Glutamatergic neuron (in vitro differentiated cells): ENCODE results near the gene CEP290. TPM values are rescaled to one million over a fixed set of nuclear protein-coding genes. Genes with fewer than 3 reads are reported as not detected.

Experiments
- DNase-seq: peaks from one replicate; pipeline ENCODE4 v3.0.0; 2022
- H3K27ac Mint-ChIP-seq: one replicate; pipeline ENCODE4 v1.8.0; 2020; ENCODE audit warnings: mild to moderate bottlenecking, mixed read lengths, inconsistent platforms; ENCODE audit not compliant: unreplicated experiment
- H3K27me3 Mint-ChIP-seq: one replicate; pipeline ENCODE4 v1.8.0; 2020; ENCODE audit warnings: mild to moderate bottlenecking, moderate library complexity, mixed read lengths, inconsistent platforms; ENCODE audit not compliant: unreplicated experiment
- H3K36me3 Mint-ChIP-seq: one replicate; pipeline ENCODE4 v1.8.0; 2020; ENCODE audit warnings: mild to moderate bottlenecking, mixed read lengths, inconsistent platforms; ENCODE audit not compliant: unreplicated experiment
- H3K4me1 Mint-ChIP-seq: one replicate; pipeline ENCODE4 v1.8.0; 2020; ENCODE audit warnings: mild to moderate bottlenecking, low read depth, mixed read lengths, inconsistent platforms; ENCODE audit not compliant: unreplicated experiment
- H3K4me3 Mint-ChIP-seq: one replicate; pipeline ENCODE4 v1.8.0; 2020; ENCODE audit warnings: mild to moderate bottlenecking, mixed read lengths, inconsistent platforms; ENCODE audit not compliant: unreplicated experiment
- H3K9me3 Mint-ChIP-seq: one replicate; pipeline ENCODE4 v1.8.0; 2020; ENCODE audit warnings: mild to moderate bottlenecking, moderate library complexity, mixed read lengths, inconsistent platforms; ENCODE audit not compliant: unreplicated experiment
- CTCF ChIP-seq: fragments of 200-600 bp; sonication (generic); IDR thresholded peaks from one replicate; pipeline ENCODE4 v1.5.0; 2021; ENCODE audit not compliant: partially characterized antibody, unreplicated experiment
- total RNA-seq: library from RNA; stranded (reverse); fragmentation: NEBNext Ultra II Directional; extraction: Animal tissue kit (Norgen Biotek cat#: 25700); gene quantifications from one replicate; pipeline ENCODE4 v1.2.1, GENCODE V29; 2021; ENCODE audit not compliant: unreplicated experiment

CEP290 gene
- total RNA-seq, 1 donor from 2014 or later = 24.1 TPM

DNA sequence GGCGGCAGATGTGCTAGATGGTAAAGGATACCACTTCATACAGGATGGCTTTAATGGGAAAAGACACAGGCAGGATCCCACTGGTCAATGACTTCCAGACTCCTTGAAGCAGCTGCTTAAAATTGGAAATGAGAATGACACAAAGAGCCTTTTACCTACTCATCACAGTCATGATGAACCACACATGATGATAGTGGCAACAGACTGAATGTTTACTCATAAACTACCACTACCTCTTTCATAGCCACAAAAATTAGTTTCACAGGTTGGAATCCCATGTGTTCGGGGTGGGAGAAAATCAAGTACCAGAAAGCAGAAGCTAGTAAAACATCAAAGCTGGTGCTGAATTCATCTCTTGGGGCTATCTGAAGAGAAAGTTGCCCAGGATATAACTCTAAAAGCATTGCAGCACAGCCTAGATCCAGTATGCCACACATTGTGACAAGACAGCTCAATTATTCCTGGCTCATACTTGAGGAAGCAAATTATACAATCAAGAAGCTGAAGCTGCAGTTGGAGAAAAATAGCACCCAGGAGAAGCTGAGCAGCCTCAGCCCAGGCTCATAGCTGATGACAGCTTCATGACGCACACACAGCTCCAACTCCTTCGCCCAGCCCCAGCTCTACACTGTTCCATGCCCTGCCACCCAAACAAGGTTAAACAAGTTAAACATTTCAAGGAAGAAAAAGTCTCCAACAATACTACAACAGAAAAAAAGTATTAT, 83.7 kb downstream of the CEP290 start:
- Mint-ChIP-seq H3K27me3 (no peaks in the 10 kb centered on the region), H3K4me1 (no peaks in the 10 kb centered on the region), H3K27ac (no peak overlapping the region), H3K4me3 (no peak overlapping the region), H3K9me3 (no peaks in the 10 kb centered on the region), H3K36me3 (no peaks in the 10 kb centered on the region)
- DNase-seq = no peak
- no peak for TF ChIP-seq CTCF

- Mint-ChIP-seq H3K36me3 (no peaks in the 10 kb centered on the region), H3K27ac (no peak overlapping the region), H3K4me3 (no peak overlapping the region), H3K27me3 (no peaks in the 10 kb centered on the region), H3K4me1 (no peaks in the 10 kb centered on the region), H3K9me3 (no peaks in the 10 kb centered on the region)
- no peak for TF ChIP-seq CTCF
- no peak for DNase-seq
Observed at GRCh38 chr12:88056571-88056970, 85.3 kb downstream of the CEP290 start.

DNA sequence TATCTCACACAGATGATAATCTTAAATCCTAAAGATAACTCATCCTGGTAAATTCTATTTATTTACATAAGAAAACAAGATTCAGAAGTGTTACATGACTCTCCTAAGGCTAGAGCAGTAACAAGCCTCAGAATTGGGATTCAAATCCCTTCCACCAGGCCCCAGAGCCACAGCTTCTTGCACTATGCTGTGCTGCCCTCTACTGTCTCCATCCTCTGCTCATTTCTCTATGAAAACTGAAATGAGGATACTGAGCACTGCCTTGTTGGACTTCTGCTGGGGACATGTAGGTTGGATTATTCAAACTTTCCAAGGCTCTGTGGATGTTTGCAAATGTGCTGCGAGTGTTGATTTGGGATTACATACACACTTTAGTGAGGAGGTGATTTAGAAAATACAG, 89.2 kb downstream of the CEP290 start:
- Mint-ChIP-seq H3K4me1 (no peaks in the 10 kb centered on the region), H3K27me3 (no peaks in the 10 kb centered on the region), H3K27ac (no peak overlapping the region), H3K9me3 (no peaks in the 10 kb centered on the region), H3K36me3 (no peaks in the 10 kb centered on the region), H3K4me3 (no peak overlapping the region)
- no peak for TF ChIP-seq CTCF
- peak; percentile 34 for DNase-seq

DNA sequence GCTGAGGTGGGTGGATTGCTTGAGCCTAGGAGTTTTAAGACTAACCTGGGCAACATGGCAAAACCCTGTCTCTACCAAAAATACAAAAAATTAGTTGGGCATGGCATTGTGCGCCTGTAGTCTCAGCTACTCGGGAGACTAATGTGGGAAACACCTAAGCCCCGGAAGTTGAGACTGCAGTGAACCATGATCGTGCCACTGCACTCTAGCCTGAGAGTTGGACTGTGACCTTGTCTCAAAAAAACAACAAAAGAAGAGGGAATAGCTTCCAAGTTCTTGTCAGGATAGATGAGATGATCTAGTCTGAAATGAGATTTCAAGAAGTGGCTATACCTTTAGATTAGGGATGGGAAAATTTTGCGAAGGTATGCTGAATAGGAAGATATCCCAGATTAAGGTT, 97.9 kb downstream of the CEP290 start:
- Mint-ChIP-seq H3K36me3 (no peaks in the 10 kb centered on the region), H3K9me3 (no peaks in the 10 kb centered on the region), H3K4me1 (no peaks in the 10 kb centered on the region), H3K27ac (no peak overlapping the region), H3K4me3 (no peak overlapping the region), H3K27me3 (no peaks in the 10 kb centered on the region)
- no peak for DNase-seq
- TF ChIP-seq CTCF = no peak

DNA sequence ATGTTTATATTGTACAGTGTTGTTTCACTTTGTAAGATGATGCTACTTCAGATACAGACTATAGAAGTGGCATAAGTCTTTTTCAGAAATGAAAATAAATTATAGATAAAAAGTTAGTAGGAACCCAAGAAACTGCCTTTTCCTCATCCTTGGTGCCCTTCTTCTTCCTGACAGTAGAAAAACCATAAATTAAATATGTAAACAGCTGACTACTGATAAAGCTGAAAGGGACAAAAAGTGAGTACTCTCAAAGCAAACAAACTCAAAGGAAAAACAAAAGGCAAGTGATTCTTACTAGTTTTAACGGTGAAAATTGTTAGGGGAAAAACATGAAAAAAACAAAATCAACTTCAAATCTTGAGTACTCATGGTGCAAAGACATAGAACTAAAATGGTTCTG, 104.1 kb downstream of the CEP290 start:
- DNase-seq = no peak
- Mint-ChIP-seq H3K4me3 (no peak overlapping the region), H3K4me1 (peaks cover 2% of the 10 kb centered on the region), H3K27me3 (no peaks in the 10 kb centered on the region), H3K27ac (no peak overlapping the region), H3K36me3 (no peaks in the 10 kb centered on the region), H3K9me3 (no peaks in the 10 kb centered on the region)
- TF ChIP-seq CTCF = no peak
